GM13977 (cell line): ENCODE measurements around the gene C17orf107.
A peak's percentile ranks its signal among the peaks of the same experiment; 100 is the strongest.

ENCODE experiments used
- DNase-seq: peaks from one replicate; pipeline ENCODE4 v3.0.0; 2012; ENCODE audit warnings: low spot score
- CTCF ChIP-seq: IDR thresholded peaks from 2 replicates; pipeline ENCODE4 v1.5.1; 2012; ENCODE audit warnings: mild to moderate bottlenecking, control low read depth; ENCODE audit not compliant: insufficient read depth; ENCODE audit errors: extremely low read depth, missing control alignments
- in situ Hi-C: fragments of 300-500 bp; cut with MboI; formaldehyde crosslinking; loops from one replicate; pipeline ENCODE4 v1.12.0; 2022; ENCODE audit warnings: low sequenced_read_pairs, low pct_unique_long_range_greater_than_20kb, mixed read lengths, inconsistent platforms; ENCODE audit not compliant: unreplicated experiment

The C17orf107 gene

GRCh38 chr17:4872786-4873185 lies 26.6 kb upstream of the C17orf107 start:
- in situ Hi-C loops: no loop called here
- no peak for TF ChIP-seq CTCF

GRCh38 chr17:4877089-4877488 lies 22.2 kb upstream of the C17orf107 start:
- in situ Hi-C loops: no loop called here
- no peak for DNase-seq
- no peak for TF ChIP-seq CTCF

More at GRCh38 chr17:4872786-4873185, 26.6 kb upstream of the C17orf107 start:
- DNase-seq: no peak

GRCh38 chr17:4879601-4880000 lies 19.7 kb upstream of the C17orf107 start:
- in situ Hi-C loops: no loop called here
- TF ChIP-seq CTCF: no peak
- no peak for DNase-seq

GRCh38 chr17:4880857-4881256 lies 18.5 kb upstream of the C17orf107 start:
- in situ Hi-C loops: no loop called here
- DNase-seq: no peak

GRCh38 chr17:4881761-4882555 lies 17.4 kb upstream of the C17orf107 start:
- TF ChIP-seq CTCF: peak; percentile 86
- DNase-seq: peak; percentile 80
- in situ Hi-C loops: no loop called here

More at GRCh38 chr17:4880857-4881256, 18.5 kb upstream of the C17orf107 start:
- TF ChIP-seq CTCF: no peak

- in situ Hi-C loops: no loop called here
- TF ChIP-seq CTCF: no peak
- no peak for DNase-seq
Measured at GRCh38 chr17:4884489-4884888, 14.8 kb upstream of the C17orf107 start.
